GM12891 (cell line): ENCODE measurements around the gene PALM.
A peak's percentile ranks its signal among the peaks of the same experiment; 100 is the strongest.

Experiments
- DNase-seq: peaks from one replicate; pipeline ENCODE4 v3.0.0; 2011; ENCODE audit warnings: low spot score; ENCODE audit not compliant: insufficient read length
- FAIRE-seq: peaks from 2 replicates; lab custom pipeline; 2011; peaks lifted over from hg19 to GRCh38; lab: Jason Lieb, UNC
- PAX5 ChIP-seq: IDR thresholded peaks from 2 replicates; pipeline ENCODE4 v1.6.1; 2011; ENCODE audit warnings: low read length, moderate library complexity, mild to moderate bottlenecking; ENCODE audit not compliant: insufficient read depth, severe bottlenecking
- POLR2A ChIP-seq: IDR thresholded peaks from 2 replicates; pipeline ENCODE4 v1.6.1; 2011; ENCODE audit warnings: low read depth, low read length, control low read depth
- POLR2AphosphoS5 ChIP-seq: IDR thresholded peaks from 2 replicates; pipeline ENCODE4 v1.6.1; 2011; ENCODE audit warnings: low read depth, low read length, control low read depth
- POU2F2 ChIP-seq: IDR thresholded peaks from 2 replicates; pipeline ENCODE4 v1.6.1; 2011; ENCODE audit warnings: low read depth, mild to moderate bottlenecking, control low read depth, low read length, moderate library complexity
- SPI1 ChIP-seq: IDR thresholded peaks from 2 replicates; pipeline ENCODE4 v1.6.1; 2011; ENCODE audit warnings: low read depth, low read length, control low read depth
- TAF1 ChIP-seq: IDR thresholded peaks from 2 replicates; pipeline ENCODE4 v1.6.1; 2011; ENCODE audit warnings: low read depth, low read length, control low read depth

The PALM gene

DNA sequence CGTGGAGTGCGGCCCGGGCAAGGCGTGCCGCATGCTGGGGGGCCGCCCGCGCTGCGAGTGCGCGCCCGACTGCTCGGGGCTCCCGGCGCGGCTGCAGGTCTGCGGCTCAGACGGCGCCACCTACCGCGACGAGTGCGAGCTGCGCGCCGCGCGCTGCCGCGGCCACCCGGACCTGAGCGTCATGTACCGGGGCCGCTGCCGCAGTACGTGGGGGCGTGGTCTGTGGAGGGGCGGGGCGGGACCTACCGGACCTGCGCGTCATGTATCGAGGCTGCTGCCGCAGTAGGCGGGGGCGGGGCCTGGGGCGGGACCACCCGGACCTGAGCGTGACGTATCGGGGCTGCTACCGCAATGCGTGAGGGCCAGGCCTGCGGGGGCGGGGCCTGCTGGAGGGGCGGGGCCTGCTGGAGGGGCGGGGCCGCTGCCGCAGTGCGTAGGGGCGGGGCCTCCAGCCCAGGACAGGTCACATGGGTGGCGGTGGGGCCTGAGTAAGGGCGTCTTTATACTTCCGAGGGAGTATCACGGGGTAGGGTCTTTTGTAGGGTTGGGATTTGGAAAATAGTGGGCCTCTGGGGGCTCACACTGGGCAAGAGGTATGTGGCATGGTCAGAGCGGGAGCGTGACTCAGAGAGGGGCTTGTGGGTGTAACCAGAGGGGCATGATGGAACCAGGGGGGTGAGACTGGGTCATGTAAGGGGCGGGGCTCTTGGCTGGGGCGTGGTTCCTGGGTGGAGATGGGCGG is 28.3 kb upstream of the PALM start:
- peak; percentile 100 for FAIRE-seq
- TF ChIP-seq POU2F2 (0 out of 2 replicates have a peak, but pooled peaks have one; percentile 11), PAX5 (peak; percentile 20), POLR2A (no peak), SPI1 (no peak), POLR2AphosphoS5 (0 out of 2 replicates have a peak, but pooled peaks have one; percentile 23), TAF1 (no peak)
- peak; percentile 97 for DNase-seq

DNA sequence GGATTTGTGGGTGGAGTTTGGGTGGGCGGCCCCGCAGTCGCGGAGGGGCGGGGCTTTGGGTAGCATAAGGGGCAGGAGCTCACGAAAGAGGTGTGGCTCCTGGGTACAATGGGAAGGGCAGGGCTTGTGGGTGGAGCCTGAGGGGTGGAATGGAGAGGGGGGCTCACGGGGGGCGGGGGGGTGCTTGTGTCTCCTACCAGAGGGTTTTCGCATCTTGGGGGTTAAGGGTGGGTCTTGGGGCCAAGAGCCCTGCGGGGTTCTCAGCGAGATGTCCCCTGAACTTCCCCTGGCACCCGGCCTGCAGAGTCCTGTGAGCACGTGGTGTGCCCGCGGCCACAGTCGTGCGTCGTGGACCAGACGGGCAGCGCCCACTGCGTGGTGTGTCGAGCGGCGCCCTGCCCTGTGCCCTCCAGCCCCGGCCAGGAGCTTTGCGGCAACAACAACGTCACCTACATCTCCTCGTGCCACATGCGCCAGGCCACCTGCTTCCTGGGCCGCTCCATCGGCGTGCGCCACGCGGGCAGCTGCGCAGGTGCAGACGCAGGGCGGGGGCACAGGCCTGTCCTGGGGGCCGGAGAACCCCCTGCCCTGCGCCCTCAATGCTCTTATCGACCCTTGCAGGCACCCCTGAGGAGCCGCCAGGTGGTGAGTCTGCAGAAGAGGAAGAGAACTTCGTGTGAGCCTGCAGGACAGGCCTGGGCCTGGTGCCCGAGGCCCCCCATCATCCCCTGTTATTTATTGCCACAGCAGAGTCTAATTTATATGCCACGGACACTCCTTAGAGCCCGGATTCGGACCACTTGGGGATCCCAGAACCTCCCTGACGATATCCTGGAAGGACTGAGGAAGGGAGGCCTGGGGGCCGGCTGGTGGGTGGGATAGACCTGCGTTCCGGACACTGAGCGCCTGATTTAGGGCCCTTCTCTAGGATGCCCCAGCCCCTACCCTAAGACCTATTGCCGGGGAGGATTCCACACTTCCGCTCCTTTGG is 27.4 kb upstream of the PALM start:
- DNase-seq (peak; percentile 90), FAIRE-seq (peak; percentile 31)
- TF ChIP-seq POU2F2 (no peak), PAX5 (no peak), POLR2AphosphoS5 (no peak), POLR2A (no peak), TAF1 (no peak)

DNA sequence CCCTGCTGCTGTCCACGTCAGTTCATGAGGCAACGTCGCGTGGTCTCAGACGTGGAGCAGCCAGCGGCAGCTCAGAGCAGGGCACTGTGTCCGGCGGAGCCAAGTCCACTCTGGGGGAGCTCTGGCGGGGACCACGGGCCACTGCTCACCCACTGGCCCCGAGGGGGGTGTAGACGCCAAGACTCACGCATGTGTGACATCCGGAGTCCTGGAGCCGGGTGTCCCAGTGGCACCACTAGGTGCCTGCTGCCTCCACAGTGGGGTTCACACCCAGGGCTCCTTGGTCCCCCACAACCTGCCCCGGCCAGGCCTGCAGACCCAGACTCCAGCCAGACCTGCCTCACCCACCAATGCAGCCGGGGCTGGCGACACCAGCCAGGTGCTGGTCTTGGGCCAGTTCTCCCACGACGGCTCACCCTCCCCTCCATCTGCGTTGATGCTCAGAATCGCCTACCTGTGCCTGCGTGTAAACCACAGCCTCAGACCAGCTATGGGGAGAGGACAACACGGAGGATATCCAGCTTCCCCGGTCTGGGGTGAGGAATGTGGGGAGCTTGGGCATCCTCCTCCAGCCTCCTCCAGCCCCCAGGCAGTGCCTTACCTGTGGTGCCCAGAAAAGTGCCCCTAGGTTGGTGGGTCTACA is 25.9 kb upstream of the PALM start:
- no peak for TF ChIP-seq PAX5
- TF ChIP-seq POU2F2: no peak
- no peak for TF ChIP-seq TAF1
- TF ChIP-seq SPI1: no peak
- TF ChIP-seq POLR2A: no peak
- TF ChIP-seq POLR2AphosphoS5: no peak
- DNase-seq: no peak
- no peak for FAIRE-seq

DNA sequence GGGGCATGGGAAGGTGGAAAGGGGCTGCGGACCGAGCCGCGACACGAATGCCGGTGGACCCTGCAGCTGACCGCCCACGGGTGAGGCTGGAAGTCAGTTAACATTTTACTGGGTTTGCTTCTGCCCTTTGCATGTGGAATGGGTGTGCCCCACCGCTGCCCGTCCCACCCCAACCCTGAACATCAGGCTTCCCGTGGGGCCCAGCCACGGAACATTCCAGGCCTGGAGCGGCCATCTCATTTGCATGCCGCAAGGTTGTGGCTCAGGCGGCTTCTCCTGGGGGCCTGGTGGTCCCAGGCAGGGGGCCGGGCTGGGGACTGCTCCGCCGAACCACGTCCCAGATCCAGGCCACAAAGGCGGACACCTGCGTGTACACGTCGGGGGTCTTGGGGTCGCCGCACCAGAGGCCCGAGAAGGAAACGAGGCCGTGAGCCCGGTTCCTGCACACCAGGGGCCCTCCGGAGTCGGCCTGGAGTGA is 23.2 kb upstream of the PALM start:
- DNase-seq: no peak
- TF ChIP-seq PAX5: no peak
- TF ChIP-seq SPI1: no peak
- TF ChIP-seq POLR2AphosphoS5: no peak
- no peak for TF ChIP-seq TAF1
- TF ChIP-seq POU2F2: no peak
- TF ChIP-seq POLR2A: no peak
- no peak for FAIRE-seq

DNA sequence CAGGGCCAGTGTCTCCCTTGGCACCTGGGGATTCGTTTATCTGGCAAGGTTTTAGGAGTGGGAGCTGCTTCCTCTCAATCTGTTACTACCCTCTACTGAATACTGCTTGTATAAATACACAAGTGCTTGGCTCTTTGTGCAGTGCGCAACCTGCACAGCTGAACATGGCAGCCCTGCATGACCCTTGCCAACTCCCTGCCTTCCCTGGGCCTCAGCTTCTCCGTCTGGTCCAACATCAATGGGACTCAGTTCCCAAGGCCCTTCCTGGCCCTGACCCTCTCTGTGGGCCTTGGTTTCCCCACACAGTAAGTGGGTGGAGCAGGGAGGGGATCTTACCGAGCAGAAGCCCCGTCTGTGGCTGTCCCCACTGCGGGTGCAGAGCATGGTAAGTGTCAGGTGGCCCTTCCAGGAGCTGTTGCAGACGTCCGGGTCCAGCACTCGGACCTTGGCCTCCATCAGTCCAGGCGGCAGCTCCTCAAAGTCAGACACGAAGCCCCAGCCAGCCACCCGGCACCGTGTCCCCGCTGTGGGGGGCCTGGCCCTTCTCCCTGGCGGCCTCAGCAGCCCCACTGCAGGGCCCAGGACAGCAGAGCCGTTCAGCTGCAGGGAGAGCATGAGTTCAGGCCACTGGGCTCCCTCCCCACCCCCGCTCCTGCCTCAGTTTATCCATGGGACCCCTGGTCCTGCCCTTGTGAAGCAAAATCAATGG is 22.0 kb upstream of the PALM start:
- DNase-seq: no peak
- TF ChIP-seq POLR2A (no peak), POLR2AphosphoS5 (no peak), POU2F2 (no peak), TAF1 (no peak), PAX5 (no peak), SPI1 (no peak)
- no peak for FAIRE-seq

DNA sequence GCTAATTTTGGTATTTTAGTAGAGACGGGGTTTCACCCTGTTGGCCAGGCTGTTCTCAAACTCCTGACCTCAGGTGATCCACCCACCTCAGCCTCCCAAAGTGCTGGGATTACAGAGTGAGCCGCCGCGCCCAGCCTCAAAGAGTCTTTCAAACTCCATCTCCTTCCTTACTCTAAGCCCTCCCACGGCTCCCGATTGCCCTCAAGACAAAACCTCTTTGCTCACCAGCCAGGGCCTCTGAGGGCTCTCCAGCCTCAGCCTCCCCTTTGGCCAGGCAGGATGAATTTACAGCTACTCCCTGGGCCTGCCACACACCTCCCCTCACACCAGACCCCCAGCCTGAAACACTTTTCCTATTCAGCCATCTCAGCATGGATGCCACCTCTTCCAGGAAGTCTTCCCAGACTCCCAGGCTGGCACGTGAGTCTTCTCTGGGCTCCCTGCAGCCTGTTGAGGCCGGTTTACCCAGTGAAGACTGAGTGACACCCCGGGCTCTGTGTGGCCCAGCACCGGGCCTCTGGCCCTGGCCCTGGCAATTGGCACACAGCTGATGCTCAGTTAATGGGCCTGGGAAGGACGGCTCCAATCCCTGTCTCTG is 21.1 kb upstream of the PALM start:
- no peak for FAIRE-seq
- no peak for DNase-seq
- TF ChIP-seq PAX5 (no peak), POU2F2 (no peak), POLR2A (no peak), TAF1 (no peak), SPI1 (no peak), POLR2AphosphoS5 (no peak)

DNA sequence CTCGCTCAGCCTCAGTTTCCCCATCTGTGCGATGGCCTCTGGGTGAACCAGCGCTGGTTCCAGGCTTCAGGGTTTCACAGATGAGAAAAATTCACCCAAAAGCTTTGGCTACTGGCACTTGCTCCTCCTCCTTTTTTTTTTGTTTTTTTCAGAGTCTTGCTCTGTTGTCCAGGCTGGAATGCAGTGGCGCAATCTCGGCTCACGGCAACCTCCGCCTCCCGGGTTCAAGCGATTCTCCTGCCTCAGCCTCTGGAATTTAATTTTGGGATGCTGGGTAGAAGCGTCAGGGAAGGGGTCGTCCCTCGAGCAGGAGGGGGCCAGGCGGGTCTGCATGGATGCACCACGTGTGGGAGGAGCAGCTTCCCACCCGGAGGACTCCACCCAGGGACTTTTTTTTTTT is 20.5 kb upstream of the PALM start:
- DNase-seq: no peak
- no peak for TF ChIP-seq POLR2AphosphoS5
- TF ChIP-seq SPI1: no peak
- TF ChIP-seq PAX5: no peak
- no peak for TF ChIP-seq POLR2A
- no peak for TF ChIP-seq POU2F2
- TF ChIP-seq TAF1: no peak
- FAIRE-seq: no peak

DNA sequence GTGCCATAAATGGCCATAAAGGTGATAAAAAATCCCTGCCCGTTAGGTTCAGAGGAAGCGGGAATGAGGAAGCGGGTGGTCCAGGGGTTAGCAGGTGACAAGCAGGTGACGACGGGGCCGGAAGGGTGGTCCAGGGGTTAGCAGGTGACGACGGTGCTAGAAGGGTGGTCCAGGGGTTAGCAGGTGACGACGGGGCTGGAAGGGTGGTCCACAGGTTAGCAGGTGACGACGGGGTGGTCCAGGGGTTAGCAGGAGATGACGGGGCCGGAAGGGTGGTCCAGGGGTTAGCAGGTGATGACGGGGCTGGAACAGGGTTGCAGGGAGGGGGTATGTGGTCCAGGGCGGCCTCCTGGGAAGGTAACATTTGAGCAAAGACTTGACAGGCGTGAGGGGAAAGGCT is 19.7 kb upstream of the PALM start:
- DNase-seq (no peak), FAIRE-seq (no peak)
- TF ChIP-seq TAF1 (no peak), SPI1 (no peak), POLR2AphosphoS5 (no peak), PAX5 (no peak)

DNA sequence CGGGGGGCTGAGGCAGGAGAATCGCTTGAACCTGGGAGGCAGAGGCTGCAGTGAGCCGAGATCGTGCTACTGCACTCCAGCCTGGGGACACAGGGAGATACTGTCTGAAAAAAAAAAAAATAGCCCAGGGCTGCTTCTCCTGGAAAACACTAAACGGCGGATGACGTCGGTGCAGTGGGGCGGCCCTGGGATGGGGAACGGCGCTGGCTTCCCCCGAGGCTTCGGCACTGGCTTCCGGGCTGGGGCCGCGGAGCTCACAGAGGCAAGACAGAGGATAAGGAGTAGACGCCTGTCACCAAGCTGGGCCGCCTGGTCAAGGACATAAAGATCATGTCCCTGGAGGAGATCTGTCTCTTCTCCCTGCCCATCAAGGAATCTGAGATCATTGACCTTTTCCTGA is 18.5 kb upstream of the PALM start:
- FAIRE-seq: no peak
- TF ChIP-seq POLR2A (no peak), TAF1 (no peak), POU2F2 (no peak), SPI1 (no peak), PAX5 (no peak), POLR2AphosphoS5 (no peak)

More for the DNA sequence above, 18.5 kb upstream of the PALM start:
- DNase-seq: no peak
